ENCODE measurements around the gene CDH4.

The CDH4 gene

DNA sequence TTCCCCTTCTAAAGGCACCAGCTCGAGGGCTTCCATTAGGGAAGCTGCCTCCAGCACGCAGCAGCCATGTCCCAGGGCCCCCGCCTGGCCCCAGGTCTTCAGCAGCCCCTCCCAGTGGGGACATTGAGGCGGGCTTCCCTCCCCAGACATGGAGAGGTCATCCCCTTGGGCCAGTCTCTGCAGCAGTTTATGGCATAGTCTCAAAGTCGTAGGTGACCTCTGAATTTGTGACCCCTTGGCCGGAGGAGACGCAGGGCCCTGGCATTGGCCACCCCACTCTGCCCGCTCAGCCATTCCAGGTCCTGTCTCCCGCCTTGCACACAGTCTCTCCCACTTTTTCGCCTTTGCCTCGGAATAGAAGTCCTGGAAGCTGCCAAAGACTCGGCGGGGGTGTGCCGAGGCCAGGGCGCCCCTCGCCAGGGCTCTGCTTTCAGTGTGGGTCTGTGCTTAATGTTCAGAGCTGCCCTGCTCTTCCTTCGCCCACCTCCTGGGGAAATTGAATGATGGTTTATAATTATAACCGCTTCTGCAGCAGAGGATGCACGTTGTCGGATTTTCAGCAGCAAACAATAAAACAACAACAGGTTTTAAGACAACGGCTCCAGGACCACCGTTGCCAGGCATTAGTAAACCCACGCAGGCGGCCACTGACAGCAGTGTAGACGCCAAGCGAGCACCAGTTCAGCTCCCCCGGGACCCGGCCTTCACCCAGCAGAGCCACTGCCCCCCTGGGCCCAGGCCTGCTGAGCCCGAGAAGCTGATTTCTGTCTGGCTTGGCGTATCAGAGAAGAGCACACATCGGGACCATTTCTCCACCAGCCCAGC lies 626.6 kb downstream of the CDH4 start:
- in situ Hi-C loops (cut with MboI; ENCODE audit: low sequenced_read_pairs) = no loop called here

DNA sequence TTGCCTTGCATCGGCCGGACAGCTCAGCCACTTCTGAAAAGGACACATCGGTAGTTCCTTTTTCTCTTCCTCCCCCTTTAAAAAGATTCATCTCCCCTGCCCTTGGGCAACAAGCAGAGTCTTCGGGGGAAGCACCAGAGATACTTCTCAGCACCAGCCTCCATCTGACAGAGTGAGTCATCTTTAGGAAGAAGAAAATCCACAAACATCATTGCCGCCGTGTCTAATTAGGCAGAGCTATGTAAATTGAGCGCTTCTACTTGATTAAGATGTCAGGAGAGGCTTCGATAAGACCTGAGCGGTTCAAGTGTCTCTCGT lies 627.2 kb downstream of the CDH4 start:
- in situ Hi-C loops (cut with MboI; ENCODE audit: low sequenced_read_pairs) = no loop called here

DNA sequence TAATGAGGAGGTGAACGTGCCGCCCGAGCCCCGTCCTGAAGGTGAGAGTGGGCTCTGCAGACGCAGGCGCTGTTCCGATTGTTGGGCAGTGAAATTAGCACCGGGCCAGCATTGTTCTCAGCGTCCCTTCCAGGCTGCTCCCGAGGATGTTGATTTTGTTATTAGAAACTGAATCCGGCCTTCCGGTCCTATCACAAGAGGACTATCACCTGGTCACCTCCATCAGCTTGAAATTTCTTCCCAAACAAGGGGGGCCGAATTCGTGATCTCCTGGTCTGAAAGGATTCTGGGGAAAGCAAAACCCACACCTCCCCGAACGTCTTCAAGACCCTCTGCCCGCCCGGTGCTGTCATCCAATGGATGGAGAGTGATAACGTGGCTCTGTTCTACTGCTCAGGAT lies 627.6 kb downstream of the CDH4 start:
- in situ Hi-C loops (cut with MboI; ENCODE audit: low sequenced_read_pairs) = no loop called here

DNA sequence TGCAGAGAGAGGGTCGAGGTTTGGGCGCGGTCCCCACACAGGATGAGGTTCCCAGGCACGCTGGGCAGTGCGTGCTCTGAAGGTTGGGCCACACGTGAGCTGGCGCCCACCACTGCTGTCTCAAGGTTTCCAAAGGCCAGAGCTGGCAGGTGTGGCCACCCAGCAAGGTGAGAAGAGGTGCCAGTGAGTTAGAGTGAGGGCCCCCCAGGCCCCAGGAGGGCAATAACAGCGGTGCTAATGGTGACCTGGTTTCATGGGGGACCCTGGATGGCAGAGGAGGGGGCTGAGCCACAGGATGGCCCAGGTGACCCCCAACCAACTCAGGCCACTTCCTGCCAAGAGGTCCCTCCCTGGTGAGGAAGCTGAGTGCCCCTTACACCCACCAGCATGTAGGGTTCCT lies 628.6 kb downstream of the CDH4 start:
- in situ Hi-C loops (cut with MboI; ENCODE audit: low sequenced_read_pairs) = no loop called here

DNA sequence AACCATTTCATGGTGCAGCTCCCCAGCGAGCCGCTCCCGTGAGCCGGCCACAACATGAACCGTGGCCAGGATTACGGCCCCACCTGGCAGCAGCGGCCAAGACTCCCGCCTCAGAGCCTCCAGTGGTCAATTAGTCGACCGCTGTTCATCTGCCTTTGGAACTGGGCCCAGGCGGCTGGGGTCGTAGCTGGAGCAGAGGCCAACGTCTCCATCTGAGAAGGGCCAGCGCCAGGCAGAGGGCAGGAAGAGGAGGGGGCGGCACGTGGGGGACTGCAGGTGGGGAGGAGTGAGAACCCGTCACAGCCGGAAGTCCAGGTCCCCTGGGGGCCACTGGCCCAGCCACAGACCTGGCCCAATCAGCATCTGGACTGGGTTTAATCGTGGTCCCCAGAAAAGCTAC lies 629.4 kb downstream of the CDH4 start:
- in situ Hi-C loops (cut with MboI; ENCODE audit: low sequenced_read_pairs) = no loop called here

DNA sequence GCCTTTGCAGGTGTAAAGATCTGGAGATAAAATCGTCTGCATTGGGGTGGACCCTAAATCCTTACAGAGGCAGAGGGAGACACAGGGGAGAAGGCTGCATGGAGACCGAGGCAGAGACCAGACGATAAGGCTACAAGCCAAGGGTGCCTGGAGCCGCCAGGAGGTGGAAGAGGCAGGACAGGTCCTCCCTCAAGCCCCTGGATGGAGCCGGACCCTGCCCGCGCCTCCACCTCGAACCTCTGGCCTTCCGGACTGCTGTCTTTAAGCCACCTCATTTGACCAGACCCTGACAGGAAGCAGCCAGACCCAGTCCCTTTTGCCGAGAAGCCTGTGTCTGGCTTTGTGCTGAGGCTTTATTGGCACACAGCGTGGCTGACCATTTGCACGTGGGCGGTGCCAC lies 629.8 kb downstream of the CDH4 start:
- in situ Hi-C loops (cut with MboI; ENCODE audit: low sequenced_read_pairs) = no loop called here

DNA sequence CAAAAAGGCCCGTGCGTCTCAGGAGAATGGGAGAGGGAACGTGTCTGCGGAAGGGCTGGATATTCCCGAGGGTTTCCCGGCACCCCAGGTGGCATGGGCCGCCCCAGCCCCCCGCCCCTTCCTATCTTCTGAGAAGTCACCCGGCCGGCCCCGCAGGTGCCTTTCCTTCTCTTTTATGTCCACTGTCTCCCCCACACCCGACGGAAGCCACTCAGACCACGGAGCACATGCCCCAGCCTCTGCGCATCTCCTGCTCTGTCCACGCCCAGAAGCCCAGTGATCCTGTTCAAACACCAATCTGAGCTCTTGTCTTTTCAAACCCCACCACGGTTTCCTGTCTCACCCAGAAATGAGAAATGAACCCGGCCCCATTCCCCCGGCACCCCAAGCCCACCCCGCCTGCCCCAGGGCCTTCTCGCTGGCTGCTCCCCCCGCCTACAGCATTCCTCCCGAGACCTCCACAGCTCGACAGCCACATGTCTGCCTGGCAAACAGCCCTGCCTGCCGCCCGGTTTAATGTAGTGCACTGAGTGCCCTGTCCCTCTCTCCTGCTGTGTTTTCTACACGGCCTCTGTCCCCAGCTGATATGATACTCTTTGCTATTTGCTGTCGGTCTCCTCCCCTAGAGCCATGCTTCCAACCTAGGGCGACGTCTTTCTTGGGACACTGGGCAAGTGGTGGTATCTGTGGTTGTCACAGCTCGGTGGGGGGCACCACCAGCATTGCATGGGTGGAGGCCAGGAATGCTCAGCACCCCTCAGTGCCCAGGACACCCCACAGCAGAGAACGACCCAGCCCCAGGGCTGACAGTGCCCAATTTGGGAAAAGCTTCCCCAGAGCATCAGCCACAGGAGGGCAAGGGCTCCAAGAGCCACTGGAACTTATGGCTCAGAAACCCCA lies 630.9 kb downstream of the CDH4 start:
- in situ Hi-C loops (cut with MboI; ENCODE audit: low sequenced_read_pairs) = no loop called here

DNA sequence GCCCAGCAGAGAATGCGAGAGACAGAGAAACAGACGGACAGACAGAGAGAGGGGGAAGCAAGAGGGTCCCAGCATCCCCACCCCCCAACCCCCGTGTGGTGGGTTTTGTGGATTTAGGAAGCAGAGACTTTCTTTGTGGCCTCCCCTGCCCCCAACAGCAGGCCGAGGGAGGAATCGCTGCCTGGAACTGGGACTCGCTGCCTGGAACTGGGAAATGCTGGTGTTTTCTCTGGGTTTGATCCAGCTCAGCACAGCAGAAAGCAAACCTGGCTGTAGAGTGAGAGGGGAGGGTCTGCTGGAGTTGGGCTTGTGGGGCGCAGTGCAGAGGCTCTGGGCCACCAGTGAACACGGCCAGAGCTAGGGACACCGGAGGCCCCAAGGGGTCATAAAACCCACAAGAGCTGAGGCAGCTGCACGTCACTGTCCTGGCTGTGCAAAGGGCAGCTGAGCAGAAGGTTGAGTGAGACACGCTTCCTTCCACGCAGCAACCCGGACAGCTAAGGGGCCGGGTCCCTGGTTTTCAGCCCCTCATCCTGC lies 631.9 kb downstream of the CDH4 start:
- in situ Hi-C loops (cut with MboI; ENCODE audit: low sequenced_read_pairs) = no loop called here

DNA sequence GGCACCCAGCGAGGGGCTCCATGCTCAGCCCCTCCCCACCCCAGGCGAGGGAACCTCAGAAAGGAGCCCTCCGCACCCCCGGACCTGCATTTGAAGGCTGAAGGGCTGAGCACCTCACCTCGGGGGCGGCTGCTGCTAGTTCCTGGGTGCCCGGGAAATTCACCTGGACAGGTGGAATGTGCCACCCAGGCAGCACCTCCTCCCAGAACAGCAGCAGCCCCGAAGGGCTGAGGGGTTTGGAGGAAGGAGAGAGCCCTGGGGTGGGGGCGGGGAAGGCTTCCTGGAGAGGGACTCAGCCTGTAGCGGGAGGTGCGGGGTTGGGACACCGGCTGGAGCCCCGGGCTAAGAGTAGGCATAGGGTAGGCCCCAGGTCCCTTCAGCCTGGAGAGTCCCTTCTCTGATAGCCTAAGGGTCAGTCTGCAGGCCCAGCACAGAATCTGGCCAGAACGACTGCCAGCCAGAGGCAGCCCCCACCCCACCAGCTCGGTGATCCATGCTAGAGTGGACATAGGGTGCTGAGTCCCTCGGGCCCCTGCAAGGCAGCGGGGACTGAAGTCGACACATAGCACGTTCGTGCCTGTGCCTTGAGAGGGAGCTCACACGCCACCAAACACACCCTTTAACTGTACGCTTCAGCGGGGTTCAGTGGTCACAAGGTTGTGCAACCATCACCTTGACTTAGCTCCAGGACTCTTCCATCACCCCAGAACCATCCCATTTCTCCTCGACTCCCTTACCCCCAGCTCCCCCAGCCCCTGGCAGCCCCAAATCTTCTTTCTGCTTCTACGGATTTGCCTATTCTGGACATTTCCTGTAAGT lies 632.7 kb downstream of the CDH4 start:
- in situ Hi-C loops (cut with MboI; ENCODE audit: low sequenced_read_pairs) = no loop called here

DNA sequence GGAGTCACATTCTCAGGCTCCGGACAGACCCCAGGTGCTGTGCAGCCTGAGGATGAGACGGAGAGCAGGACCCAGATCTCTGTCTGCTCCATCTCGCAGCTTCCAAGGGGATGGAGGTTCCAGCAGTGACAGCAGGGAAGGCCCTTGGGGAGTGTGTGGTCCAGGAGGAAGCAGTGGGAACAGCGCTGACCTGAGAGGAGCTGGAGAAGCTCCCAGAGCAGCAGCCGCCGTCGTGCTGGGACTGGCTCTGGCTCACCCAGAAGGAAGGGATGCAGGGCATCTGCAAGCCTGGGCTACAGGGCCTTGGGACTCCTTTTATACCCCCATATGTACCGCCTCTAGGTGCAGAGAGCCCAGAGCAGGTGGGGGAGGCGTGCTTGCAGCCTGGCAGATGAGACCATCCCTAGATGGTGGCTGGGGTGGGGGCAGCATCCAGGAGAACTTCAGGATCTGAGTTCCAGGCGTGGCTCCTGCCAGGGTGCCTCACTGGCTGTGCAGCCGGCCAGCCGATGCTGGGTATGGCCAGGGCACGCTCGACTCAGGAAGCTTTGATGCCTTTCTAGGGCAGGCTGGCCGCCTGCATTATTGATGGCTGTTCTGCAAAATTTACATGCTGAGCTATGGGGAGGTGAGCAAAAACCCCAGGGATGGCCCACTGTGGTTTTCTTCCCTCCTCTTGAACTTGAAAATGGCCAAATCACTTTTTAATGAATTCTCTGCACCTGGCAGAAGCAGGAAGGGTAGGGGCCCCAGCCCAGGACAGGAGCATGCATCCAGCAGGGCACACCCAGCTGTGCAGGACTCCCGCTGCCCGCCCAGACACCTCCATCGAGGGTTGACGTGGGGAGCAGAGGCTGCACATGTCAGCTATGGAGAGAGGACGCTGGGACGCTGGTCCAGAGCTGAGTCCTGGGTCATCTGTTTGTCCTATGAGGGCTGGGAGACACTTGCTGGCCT lies 634.0 kb downstream of the CDH4 start:
- in situ Hi-C loops (cut with MboI; ENCODE audit: low sequenced_read_pairs) = no loop called here

DNA sequence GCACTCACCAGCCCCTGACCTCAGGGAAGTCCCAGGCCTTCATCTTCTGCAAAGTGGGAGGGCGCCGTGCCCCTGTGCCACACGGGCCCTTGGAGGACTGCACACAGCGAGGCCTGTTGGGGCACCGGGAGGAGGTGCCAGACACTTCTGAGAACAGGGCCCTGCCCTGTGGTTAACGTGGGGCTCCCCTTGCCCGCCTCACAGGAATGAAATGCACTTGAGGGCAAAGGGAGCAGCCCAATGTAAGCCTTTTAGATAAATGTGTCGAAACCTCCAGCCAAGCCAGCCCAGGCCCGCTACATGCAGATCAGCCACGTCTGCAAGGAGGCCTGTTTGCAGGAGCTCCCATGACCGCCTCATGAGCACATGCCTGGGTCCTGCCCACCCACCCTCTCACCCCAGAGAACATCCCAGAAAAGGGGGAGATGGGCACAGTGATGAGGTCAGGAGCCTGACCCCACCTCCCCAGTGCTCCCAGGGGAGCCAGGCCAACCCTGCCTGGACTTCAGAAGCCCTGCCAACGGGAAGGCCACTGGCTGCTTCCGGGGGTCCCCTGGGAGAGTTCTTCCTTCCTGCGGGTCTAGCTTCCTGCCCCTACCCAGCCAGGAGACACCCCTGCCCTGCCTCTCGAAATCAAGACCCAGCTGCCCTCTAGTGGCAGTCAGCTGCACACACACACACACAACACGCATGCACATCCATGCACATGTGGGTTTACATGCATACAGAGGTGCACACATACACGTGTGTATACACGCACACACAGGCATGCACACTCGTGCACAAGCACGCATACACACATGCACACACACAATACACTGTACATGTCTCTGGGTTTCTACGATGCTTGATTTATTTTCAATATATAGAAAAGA lies 634.9 kb downstream of the CDH4 start:
- in situ Hi-C loops (cut with MboI; ENCODE audit: low sequenced_read_pairs) = no loop called here

DNA sequence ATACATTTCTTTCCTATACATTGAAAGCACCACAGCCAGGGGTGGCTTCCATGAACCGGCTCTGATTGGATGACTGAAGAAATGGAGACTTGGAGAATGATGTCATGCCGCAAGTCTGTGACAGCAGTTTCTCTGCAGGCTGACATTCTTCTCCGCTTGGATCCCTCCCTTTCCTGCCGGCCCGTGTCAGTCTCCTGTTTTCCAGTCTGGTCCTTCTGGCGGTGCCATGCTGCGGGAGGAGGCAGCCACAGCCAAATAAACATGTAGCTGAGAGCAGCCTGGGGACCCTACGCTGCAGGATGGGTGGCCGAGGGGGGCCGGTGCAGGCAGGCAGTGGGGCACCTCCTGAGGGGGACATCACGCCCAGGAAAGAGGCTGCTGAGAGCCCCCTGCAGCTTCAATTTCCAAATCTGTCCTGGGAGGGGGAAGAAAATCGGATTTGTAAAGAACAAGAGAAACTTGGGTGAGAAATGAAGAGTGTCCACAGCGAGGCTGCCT lies 635.6 kb downstream of the CDH4 start:
- in situ Hi-C loops (cut with MboI; ENCODE audit: low sequenced_read_pairs) = no loop called here

DNA sequence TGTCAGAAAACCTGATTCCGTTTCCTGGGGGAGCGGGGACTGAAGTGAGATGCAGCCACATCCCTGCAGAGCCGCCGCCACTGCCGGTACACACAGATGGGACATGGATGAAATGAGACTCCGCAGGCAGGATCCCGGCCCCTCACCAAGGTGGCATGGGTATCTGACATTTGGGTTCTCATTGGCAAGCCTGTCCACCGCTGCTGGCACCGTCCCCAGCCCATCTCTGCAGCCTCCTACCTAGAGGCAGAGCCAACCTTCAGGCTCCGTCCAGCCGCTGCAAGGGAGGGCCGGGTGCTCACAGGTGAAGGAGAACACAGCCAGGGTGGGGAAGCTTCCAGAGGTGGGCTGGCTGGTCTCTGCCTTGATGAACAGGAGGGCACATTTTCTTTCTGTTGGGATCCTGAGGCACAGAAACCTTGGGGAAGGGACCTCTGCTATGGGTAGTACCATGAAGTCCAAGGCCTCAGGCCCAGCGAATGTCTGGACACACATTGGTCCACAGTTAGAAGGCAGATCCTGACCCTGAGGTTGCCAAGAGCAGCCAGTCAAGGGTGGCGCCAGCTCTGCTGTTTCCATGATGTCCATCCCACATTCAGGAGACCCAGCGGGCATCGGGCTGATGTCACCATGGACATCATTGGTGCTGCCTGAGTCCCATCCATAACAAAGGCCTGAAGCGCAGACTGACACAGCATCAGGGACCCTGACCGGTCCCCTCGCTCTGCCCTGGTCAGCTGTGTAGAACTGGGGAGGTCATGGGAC lies 636.2 kb downstream of the CDH4 start:
- in situ Hi-C loops (cut with MboI; ENCODE audit: low sequenced_read_pairs) = no loop called here

DNA sequence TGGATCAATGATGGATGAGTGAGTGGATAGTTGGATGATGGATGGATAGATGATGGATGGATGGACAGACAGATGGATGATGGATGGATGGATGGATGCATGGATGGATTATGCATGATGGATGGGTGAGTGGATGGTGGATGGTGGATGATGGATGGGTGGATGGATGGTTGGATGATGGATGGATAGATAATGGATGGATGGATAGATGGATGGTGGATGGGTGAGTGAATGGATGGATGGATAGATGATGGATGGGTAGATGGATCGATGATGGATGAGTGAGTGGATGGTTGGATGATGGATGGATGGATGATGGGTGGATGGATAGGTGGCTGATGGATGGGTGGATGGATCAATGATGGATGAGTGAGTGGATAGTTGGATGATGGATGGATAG lies 637.6 kb downstream of the CDH4 start:
- in situ Hi-C loops (cut with MboI; ENCODE audit: low sequenced_read_pairs) = no loop called here

DNA sequence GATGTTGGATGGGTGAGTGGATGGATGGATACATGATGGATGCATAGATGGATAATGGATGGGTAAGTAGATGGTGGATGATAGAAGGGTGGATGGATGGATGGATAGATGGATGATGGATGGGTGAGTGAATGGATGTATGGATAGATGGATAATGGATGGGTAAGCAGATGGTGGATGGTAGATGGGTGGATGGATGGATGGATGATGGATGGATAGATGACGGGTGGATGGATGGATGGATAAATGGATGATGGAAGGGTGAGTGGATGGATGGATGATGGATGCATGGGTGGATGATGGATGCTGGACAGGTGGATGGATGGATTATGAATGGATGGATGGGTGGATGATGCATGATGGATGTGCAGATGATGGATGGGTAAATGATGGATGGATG lies 638.1 kb downstream of the CDH4 start:
- in situ Hi-C loops (cut with MboI; ENCODE audit: low sequenced_read_pairs) = no loop called here

DNA sequence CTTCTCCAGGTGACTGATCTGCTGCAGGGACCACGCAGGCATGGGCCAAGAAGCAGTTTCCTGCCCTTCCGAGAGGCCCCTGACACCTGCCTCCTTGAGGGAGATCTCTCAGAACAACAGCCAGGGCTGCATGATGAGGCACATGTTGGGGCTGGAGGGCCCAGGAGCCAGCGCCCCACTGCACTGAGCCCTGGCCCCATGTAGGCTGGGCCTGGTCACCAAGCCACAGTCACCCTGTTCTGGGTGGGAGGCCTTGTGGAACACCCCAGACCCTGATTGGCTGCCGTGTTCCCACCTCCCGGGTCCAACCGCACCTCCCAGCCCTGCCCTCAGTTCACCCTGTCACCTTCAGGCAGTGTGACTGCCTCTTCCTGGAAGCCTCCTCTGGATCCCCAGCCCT lies 639.4 kb downstream of the CDH4 start:
- in situ Hi-C loops (cut with MboI; ENCODE audit: low sequenced_read_pairs) = no loop called here

DNA sequence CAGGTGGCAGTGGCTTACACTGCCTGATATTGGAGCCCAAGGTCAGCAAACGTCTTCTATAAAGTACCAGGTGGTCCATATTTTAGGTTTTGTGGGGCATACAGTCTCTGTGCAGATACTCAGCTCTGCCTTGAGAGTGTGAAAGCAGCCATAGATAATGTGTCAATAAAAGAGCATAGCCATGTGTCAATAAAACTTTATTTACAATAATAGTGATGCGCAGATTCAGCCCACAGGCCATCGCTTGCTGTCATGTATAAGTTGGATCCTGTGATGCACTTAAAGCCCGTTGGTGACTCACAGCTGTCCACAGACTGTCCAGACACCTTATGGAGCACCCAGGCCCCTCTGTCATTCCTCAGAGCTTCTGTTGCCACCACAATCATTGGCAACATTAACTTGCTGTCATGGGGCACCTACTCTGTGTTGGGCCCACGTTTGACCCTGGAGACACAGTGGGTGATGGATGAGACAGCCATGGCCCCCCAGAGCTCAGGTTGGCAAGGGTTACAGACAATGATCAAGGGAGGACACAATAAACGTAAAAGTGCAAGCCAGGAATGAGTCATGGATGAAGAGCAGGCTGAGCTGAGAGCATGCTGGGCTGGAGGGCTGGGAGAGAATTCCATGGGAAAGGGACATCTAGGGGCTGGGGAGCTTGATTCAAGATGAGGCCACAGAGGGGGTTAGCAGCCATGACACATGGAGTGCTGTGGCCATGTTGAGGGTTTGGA lies 640.0 kb downstream of the CDH4 start:
- in situ Hi-C loops (cut with MboI; ENCODE audit: low sequenced_read_pairs) = no loop called here

DNA sequence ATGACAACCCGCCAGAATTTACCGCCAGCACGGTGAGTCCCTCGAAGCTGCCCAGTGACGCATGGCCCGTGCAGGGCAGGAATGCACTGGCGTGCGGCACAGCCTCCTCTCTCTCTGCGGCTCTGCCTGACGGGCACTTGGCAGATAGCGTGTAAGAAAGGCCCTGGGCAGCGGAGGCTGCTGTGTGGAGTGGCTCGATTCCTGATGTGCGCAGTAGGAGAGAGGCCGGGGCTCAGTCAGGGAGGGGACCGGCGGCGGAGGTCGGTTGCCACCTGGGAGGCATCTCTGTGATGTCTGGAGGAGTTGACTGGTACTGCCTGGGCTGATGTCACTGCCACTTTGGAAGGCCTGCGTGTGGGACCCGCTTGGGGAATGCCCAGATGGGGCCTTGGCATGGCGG lies 643.0 kb downstream of the CDH4 start:
- in situ Hi-C loops (cut with MboI; ENCODE audit: low sequenced_read_pairs) = no loop called here

Measured in HL-60/S4 treated with phorbol 12-myristate 13-acetate at 8.2 ng/mL for 4 days and 3 days (cell line).